GM12878 (cell line): ENCODE measurements around the gene ARHGAP26.

Experiments used
- EGR1 ChIP-seq, 2 experiments: IDR thresholded peaks; 1 replicate in 1 of 2; 2 replicates in 1 of 2; pipeline ENCODE4 v1.6.1; 2011 to 2012; ENCODE audit warnings: low read depth in 2 of 2, low read length in 2 of 2, borderline replicate concordance in 1 of 2, mild to moderate bottlenecking in 1 of 2, moderate library complexity in 1 of 2
- FOXK2 ChIP-seq: fragments of 450-650 bp; IDR thresholded peaks from 2 replicates; pipeline ENCODE4 v1.6.1; 2017; ENCODE audit warnings: mild to moderate bottlenecking, moderate library complexity
- HDGF ChIP-seq: fragments of 450-650 bp; IDR thresholded peaks from 2 replicates; pipeline ENCODE4 v1.6.1; 2016; ENCODE audit warnings: antibody characterized with exemption
- RAD21 ChIP-seq: IDR thresholded peaks from 2 replicates; pipeline ENCODE4 v1.6.1; 2011; ENCODE audit warnings: mild to moderate bottlenecking, low read depth, low read length, moderate library complexity; ENCODE audit not compliant: insufficient read depth
- TAF1 ChIP-seq: IDR thresholded peaks from 2 replicates; pipeline ENCODE4 v1.6.1; 2011; ENCODE audit warnings: mild to moderate bottlenecking, low read depth, low read length, borderline replicate concordance
- TCF12 ChIP-seq: IDR thresholded peaks from 2 replicates; pipeline ENCODE4 v1.6.1; 2011; ENCODE audit warnings: low read depth, mild to moderate bottlenecking, low read length
- TCF7 ChIP-seq: IDR thresholded peaks from 2 replicates; pipeline ENCODE4 v1.6.1; 2014; ENCODE audit warnings: antibody characterized with exemption, borderline replicate concordance
- ZNF217 ChIP-seq: fragments of 450-650 bp; IDR thresholded peaks from 2 replicates; pipeline ENCODE4 v1.6.1; 2017; ENCODE audit warnings: antibody characterized with exemption, mild to moderate bottlenecking
- TF ChIP-seq, protein P1 (sequence below): fragments of 450-650 bp; IDR thresholded peaks from 2 replicates; pipeline ENCODE4 v1.6.1; 2016; ENCODE audit warnings: mild to moderate bottlenecking
- TF ChIP-seq, protein P2 (sequence below), 3 experiments: IDR thresholded peaks in 2 of 3; conservative IDR thresholded peaks in 1 of 3; 2 replicates each; pipeline ENCODE4 v1.5.1; 2011; ENCODE audit warnings: low read depth in 3 of 3, low read length in 3 of 3, mild to moderate bottlenecking in 3 of 3, control low read depth in 2 of 3, moderate library complexity in 2 of 3, inconsistent platforms in 1 of 3, mixed read lengths in 1 of 3; ENCODE audit not compliant: control insufficient read depth in 2 of 3, insufficient read depth in 1 of 3; ENCODE audit errors: extremely low read depth in 1 of 3

DNA sequence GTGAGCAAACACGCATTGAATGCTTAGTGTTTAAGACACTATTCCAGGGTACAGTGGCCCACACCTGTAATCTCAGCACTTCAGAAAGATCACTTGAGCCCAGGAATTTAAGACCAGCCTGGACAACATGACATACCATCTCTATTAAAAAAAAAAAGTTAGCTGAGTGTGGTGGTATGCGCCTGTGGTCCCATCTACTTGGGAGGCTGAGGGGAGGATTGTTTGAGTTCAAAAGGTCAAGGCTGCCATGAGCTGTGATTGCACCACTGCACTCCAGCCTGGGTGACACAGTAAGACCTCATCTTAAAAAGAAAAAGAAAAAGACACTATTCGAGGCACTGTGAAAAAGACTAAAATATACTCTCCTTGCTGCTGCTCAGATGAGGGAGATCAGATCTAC, 392.6 kb downstream of the ARHGAP26 start:
- TF ChIP-seq TCF7 (no peak), EGR1 (IDR thresholded peaks at IDR 0.05; ENCODE audit: borderline replicate concordance in 1 of 2, low read depth in 2 of 2, low read length in 2 of 2) (no peak), RAD21 (no peak), ZNF217 (no peak), HDGF (no peak), FOXK2 (no peak), TAF1 (no peak), TCF12 (no peak)
- TF ChIP-seq, protein P1, sequence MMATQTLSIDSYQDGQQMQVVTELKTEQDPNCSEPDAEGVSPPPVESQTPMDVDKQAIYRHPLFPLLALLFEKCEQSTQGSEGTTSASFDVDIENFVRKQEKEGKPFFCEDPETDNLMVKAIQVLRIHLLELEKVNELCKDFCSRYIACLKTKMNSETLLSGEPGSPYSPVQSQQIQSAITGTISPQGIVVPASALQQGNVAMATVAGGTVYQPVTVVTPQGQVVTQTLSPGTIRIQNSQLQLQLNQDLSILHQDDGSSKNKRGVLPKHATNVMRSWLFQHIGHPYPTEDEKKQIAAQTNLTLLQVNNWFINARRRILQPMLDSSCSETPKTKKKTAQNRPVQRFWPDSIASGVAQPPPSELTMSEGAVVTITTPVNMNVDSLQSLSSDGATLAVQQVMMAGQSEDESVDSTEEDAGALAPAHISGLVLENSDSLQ, result no peak
- TF ChIP-seq, protein P2, sequence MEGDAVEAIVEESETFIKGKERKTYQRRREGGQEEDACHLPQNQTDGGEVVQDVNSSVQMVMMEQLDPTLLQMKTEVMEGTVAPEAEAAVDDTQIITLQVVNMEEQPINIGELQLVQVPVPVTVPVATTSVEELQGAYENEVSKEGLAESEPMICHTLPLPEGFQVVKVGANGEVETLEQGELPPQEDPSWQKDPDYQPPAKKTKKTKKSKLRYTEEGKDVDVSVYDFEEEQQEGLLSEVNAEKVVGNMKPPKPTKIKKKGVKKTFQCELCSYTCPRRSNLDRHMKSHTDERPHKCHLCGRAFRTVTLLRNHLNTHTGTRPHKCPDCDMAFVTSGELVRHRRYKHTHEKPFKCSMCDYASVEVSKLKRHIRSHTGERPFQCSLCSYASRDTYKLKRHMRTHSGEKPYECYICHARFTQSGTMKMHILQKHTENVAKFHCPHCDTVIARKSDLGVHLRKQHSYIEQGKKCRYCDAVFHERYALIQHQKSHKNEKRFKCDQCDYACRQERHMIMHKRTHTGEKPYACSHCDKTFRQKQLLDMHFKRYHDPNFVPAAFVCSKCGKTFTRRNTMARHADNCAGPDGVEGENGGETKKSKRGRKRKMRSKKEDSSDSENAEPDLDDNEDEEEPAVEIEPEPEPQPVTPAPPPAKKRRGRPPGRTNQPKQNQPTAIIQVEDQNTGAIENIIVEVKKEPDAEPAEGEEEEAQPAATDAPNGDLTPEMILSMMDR (IDR thresholded peaks at IDR 0.05 in 2 of 3, conservative IDR thresholded peaks at IDR 0.05 in 1 of 3; ENCODE audit: control insufficient read depth in 2 of 3, extremely low read depth in 1 of 3, insufficient read depth in 1 of 3, low read depth in 3 of 3, low read length in 3 of 3), result no peak
